ENCODE data around the gene UNC93A. TPM values are rescaled to one million over a fixed set of nuclear protein-coding genes. Genes with fewer than 3 reads are reported as not detected.
"Not testable (repeated sequence)": the region's sequence is repeated elsewhere in the genome, so short reads cannot be mapped to it uniquely, and the experiment has no call there.

Gene UNC93A
- total RNA-seq: not detected

DNA sequence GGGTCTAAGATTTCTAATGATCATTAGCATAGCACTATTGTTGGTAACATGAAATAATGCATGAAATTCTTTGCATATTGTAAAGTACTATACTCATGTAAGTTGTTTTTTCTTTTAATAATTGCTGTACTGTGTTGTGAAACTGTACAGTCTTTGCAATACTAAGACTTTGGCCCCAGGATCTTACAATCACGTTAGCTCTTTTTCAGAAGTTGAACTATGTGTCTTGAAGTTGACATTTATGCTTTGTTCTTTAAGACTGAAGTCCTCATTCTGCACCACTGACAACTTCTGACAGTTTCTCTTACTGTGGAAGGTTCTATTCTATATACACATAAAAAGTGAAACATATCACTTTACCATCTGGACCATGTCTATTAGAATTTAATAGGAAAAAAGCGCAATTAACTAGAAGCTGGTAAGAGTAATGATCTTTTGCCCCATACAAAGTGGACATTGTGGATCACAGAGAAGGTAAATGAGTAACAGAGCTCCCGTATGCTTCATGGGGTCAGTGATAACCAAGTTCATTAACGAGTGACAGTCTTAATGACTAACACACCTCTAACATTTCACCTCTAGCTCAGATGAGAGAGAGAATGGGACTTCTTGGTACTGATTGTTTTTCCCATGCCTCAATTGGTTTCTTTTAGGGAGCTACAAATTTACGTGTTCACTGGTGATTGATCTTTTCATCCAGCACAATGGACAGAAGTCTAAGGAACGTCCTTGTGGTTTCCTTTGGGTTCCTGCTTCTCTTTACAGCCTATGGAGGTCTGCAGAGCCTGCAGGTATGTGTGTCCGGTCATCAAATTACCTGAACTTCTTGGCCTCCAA lies at the start of gene UNC93A:
Gene UNC93A (plus strand): TSS at position 530 of the 837 bp plus-strand sequence. CDS start 175 bp downstream, at position 705.
- no peak for DNase-seq (ENCODE audit: low spot score in 2 of 2)
- TF ChIP-seq POLR2AphosphoS5 (IDR thresholded peaks at IDR 0.05) (no peak), POLR2A (IDR thresholded peaks at IDR 0.05) (no peak)
- TF ChIP-seq, protein P1, sequence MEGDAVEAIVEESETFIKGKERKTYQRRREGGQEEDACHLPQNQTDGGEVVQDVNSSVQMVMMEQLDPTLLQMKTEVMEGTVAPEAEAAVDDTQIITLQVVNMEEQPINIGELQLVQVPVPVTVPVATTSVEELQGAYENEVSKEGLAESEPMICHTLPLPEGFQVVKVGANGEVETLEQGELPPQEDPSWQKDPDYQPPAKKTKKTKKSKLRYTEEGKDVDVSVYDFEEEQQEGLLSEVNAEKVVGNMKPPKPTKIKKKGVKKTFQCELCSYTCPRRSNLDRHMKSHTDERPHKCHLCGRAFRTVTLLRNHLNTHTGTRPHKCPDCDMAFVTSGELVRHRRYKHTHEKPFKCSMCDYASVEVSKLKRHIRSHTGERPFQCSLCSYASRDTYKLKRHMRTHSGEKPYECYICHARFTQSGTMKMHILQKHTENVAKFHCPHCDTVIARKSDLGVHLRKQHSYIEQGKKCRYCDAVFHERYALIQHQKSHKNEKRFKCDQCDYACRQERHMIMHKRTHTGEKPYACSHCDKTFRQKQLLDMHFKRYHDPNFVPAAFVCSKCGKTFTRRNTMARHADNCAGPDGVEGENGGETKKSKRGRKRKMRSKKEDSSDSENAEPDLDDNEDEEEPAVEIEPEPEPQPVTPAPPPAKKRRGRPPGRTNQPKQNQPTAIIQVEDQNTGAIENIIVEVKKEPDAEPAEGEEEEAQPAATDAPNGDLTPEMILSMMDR (IDR thresholded peaks at IDR 0.05): no peak
- no peaks in the 10 kb centered on the region for H3K4me1 ChIP-seq
- no peak within 1 kb of the TSS for H3K4me3 ChIP-seq
- no peaks in the 10 kb centered on the region for H3K27me3 ChIP-seq
- no peak within 1 kb of the TSS for H3K27ac ChIP-seq
- H3K36me3 ChIP-seq: no peaks in the 10 kb centered on the region
- intact Hi-C loops (cut with DNase I; ENCODE audit: low total_unique reads): no loop called here
- H3K9me3 ChIP-seq: no peaks in the 10 kb centered on the region

DNA sequence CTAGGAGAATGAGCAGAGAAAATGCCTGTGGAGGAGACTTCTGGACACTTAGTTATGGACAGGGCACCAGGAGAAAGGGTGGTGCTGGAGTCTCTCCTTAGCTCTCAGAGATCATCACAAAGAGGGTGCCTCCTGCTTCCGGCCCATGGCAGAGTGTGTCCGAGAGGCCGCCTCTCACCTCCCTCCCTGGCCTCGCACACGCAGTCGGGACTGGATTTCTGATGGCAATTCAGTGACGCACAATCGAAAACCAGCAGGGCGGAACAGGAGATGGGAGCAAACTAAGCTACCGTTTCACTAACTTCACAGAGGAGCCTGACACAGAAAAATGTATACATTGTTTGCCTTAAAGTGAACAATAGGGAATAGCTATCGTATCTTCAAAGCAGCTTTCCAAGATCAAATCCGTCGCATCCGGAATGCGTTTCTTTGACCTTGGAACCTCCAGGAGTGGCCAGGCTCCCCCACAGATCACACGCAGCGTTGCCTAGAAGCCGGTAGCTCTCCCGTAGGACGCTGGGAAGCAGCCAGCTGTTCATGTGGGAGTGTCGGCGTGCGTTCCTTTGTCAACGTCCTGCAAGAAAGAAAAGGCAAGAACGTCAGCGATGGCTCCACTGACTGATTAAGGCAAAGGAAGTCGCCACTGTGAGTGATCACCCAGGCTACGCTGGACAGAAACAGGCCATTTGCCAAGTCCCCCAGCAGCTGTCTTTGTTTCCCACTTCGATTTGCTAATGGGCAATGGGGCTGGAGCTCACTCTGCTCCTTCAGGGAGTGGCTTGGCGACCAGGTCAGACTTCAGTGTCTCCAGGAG lies 49.6 kb upstream of the UNC93A start:
- intact Hi-C loops (cut with DNase I; ENCODE audit: low total_unique reads); H3K36me3 ChIP-seq; H3K4me3 ChIP-seq; H3K4me1 ChIP-seq; H3K27ac ChIP-seq; H3K27me3 ChIP-seq; DNase-seq (ENCODE audit: low spot score in 2 of 2); H3K9me3 ChIP-seq: not testable (repeated sequence)

DNA sequence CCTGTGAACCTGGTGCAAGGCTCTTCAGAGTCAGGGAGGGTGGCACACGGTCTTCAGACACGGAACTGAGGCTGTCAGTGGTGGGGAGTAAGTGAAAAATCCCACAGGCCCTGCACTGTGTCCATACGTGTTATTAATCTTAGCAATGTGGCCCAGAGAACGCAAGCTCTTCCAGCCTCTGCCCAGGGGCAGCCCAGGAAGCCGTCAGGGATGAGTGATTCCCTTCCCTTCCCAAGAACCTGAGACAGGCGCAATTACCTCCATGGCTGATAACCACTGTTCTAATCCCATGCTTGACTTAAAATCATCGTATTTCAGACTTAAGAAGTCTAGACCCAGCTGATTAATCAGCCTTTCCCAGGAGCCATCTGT lies 49.0 kb upstream of the UNC93A start:
- H3K36me3 ChIP-seq; H3K4me1 ChIP-seq; DNase-seq (ENCODE audit: low spot score in 2 of 2); H3K9me3 ChIP-seq; intact Hi-C loops (cut with DNase I; ENCODE audit: low total_unique reads); H3K27ac ChIP-seq; H3K27me3 ChIP-seq; H3K4me3 ChIP-seq: not testable (repeated sequence)

DNA sequence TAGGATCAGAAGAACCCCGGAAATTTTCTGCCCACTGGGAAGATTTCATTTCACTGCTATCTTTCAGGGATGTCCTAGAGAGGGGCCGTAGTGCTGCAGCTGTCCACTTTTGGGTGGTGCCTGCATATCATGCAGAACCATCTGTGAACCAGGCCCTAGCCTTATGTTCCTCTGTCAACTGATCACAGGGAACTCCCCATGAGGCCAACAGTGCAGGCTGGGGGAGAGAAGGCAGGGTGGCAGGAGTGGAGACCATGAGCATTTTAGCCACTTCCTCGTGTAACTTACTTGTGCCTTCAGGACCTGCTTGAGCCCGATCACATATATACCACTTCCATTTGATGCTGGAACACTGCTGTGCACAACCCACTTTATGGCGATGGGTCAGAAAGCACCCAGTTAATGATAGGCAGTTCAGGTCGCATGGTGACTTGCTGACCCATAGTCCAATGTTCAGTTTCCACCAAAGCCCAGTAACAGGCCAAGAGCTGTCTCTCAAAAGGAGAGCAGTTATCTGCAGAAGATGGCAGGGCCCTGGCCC lies 48.5 kb upstream of the UNC93A start:
- H3K4me1 ChIP-seq; H3K4me3 ChIP-seq; H3K27ac ChIP-seq; H3K9me3 ChIP-seq; H3K27me3 ChIP-seq; DNase-seq (ENCODE audit: low spot score in 2 of 2); intact Hi-C loops (cut with DNase I; ENCODE audit: low total_unique reads); H3K36me3 ChIP-seq: not testable (repeated sequence)

GRCh38 chr6:167244064-167244960 lies 46.8 kb upstream of the UNC93A start:
- Histone ChIP-seq H3K27me3 (no peaks in the 10 kb centered on the region), H3K9me3 (no peaks in the 10 kb centered on the region), H3K27ac (no peak overlapping the region), H3K4me1 (no peaks in the 10 kb centered on the region), H3K36me3 (no peaks in the 10 kb centered on the region), H3K4me3 (no peak overlapping the region)
- TF ChIP-seq POLR2A (IDR thresholded peaks at IDR 0.05): no peak
- TF ChIP-seq POLR2AphosphoS5 (IDR thresholded peaks at IDR 0.05): no peak
- TF ChIP-seq, protein P1 (IDR thresholded peaks at IDR 0.05): no peak
- DNase-seq (ENCODE audit: low spot score in 2 of 2): no peak
- intact Hi-C loops (cut with DNase I; ENCODE audit: low total_unique reads): no loop called here

GRCh38 chr6:167244991-167245390 lies 46.1 kb upstream of the UNC93A start:
- intact Hi-C loops (cut with DNase I; ENCODE audit: low total_unique reads): no loop called here
- Histone ChIP-seq H3K9me3 (no peaks in the 10 kb centered on the region), H3K27me3 (no peaks in the 10 kb centered on the region), H3K4me1 (no peaks in the 10 kb centered on the region), H3K36me3 (no peaks in the 10 kb centered on the region), H3K4me3 (no peak overlapping the region), H3K27ac (no peak overlapping the region)
- no peak for DNase-seq (ENCODE audit: low spot score in 2 of 2)
- TF ChIP-seq POLR2A (IDR thresholded peaks at IDR 0.05) (no peak), POLR2AphosphoS5 (IDR thresholded peaks at IDR 0.05) (no peak)
- TF ChIP-seq, protein P1 (IDR thresholded peaks at IDR 0.05): no peak

All from breast epithelium (tissue), 4 donors.